T-helper 2 cell treated with Interferon-gamma antibody and Interleukin-4, amounts not matched to agents 5 μg/mL and 100 μg/mL, for 36 hours (primary cell): ENCODE results near the gene HS3ST5.
"Not testable (repeated sequence)": the region's sequence is repeated elsewhere in the genome, so short reads cannot be mapped to it uniquely, and the experiment has no call there.

ENCODE experiments used
- DNase-seq: peaks from one replicate; pipeline ENCODE4 v3.0.0; 2021; ENCODE audit warnings: low spot score
- H3K27ac Mint-ChIP-seq: one replicate; pipeline ENCODE4 v1.8.0; 2021; ENCODE audit warnings: mild to moderate bottlenecking, mixed read lengths
- H3K27me3 Mint-ChIP-seq: one replicate; pipeline ENCODE4 v1.8.0; 2021; ENCODE audit warnings: low read depth, mixed read lengths
- H3K36me3 Mint-ChIP-seq: one replicate; pipeline ENCODE4 v1.8.0; 2021; ENCODE audit warnings: low read depth, mixed read lengths
- H3K4me1 Mint-ChIP-seq: one replicate; pipeline ENCODE4 v1.8.0; 2021; ENCODE audit warnings: low read depth, mixed read lengths
- H3K4me3 Mint-ChIP-seq: one replicate; pipeline ENCODE4 v1.8.0; 2022; ENCODE audit warnings: mild to moderate bottlenecking, moderate library complexity, mixed read lengths
- H3K9me3 Mint-ChIP-seq: one replicate; pipeline ENCODE4 v1.8.0; 2021; ENCODE audit warnings: mixed read lengths

The HS3ST5 gene

DNA sequence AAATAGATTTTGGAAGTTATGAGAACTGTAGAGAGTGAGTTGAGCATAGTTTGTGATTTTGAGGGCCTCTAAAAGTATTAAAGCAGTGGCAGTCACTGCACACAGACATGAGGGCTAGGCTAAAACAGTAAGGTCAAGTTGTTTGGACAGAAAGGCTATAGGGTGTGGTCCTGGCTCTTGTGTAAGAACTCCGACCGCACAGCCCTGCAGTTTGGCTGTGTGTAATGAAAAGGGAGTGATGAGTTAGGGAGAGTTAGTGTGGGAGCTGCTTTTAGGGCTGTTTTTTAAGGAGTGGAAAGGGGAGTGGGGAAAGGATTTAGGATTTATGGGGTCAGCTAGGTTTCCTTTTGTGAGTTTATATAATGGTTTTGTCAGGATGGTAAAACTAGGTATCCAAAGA lies 328.7 kb downstream of the HS3ST5 start:
- not testable (repeated sequence) for H3K4me3 Mint-ChIP-seq, H3K9me3 Mint-ChIP-seq, H3K27me3 Mint-ChIP-seq, H3K36me3 Mint-ChIP-seq, H3K27ac Mint-ChIP-seq, DNase-seq
- peaks cover 11% of the 10 kb centered on the region for H3K4me1 Mint-ChIP-seq

DNA sequence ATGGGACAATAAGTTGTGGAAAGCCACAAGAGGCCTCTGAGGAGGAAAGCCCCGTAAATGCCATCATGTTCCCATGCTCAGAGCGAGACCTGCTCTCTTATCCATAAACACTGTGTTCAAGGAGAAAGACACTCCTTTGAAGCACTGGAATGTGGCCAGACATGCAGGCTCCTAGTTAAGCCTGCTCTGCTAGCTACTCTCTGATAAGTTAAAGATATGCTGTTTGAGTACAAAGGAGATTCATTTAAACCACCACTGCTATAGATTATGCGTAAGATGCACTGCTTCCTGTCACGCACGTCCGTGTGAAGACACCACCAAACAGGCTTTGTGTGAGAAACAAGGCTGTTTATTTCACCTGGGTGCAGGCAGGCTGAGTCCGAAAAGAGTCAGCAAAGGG lies 331.3 kb downstream of the HS3ST5 start:
- not testable (repeated sequence) for H3K9me3 Mint-ChIP-seq, H3K36me3 Mint-ChIP-seq, H3K27ac Mint-ChIP-seq, DNase-seq
- peak overlapping the region; percentile 69 for H3K4me3 Mint-ChIP-seq
- peaks cover 25% of the 10 kb centered on the region for H3K4me1 Mint-ChIP-seq
- H3K27me3 Mint-ChIP-seq, result peaks cover 14% of the 10 kb centered on the region

DNA sequence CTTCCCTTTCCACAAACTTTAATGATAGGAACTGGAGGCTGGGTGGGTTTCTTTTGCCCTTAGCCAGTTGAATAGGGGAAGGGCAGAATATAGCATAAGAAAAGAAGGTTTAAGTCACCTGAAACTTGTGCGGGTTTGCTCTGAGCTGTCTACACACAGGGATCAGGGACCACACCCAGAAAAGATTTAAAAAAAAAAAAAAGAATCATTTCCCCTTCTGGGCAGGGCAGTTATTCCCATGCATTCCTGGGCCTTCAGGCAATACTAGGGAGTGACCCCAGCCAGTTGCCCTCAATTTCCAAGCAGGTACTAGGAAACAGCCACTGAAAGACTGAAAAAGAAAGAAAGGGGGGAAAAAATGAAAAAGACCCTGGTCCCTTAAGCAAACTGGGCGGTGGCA lies 332.3 kb downstream of the HS3ST5 start:
- H3K27me3 Mint-ChIP-seq, result peaks cover 10% of the 10 kb centered on the region
- H3K9me3 Mint-ChIP-seq, result no peaks in the 10 kb centered on the region
- H3K27ac Mint-ChIP-seq, result no peak overlapping the region
- H3K4me1 Mint-ChIP-seq, result peaks cover 23% of the 10 kb centered on the region
- peaks cover 2% of the 10 kb centered on the region for H3K36me3 Mint-ChIP-seq
- no peak overlapping the region for H3K4me3 Mint-ChIP-seq
- no peak for DNase-seq

DNA sequence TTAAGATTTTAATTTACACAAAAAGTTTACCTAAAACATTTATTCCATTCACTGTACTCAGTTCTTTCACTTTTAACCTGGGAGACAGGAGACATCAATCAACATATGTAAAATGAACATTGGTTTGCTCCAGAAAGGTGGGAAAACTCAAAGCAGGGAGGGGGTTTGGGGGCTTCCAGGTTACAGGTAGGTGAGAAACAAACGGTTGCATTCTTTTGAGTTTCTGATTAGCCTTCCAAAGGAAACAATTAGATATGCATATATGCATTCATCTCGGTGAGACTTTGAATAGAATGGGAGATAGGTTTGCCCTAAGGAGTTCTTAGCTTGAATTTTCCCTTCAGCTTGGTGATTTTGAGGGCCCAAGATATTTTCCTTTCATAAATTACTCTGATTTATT lies 333.6 kb downstream of the HS3ST5 start:
- Mint-ChIP-seq H3K4me3 (no peak overlapping the region), H3K4me1 (peaks cover 23% of the 10 kb centered on the region), H3K9me3 (no peaks in the 10 kb centered on the region), H3K27me3 (peaks cover 16% of the 10 kb centered on the region), H3K27ac (no peak overlapping the region), H3K36me3 (peaks cover 2% of the 10 kb centered on the region)
- DNase-seq, result no peak

DNA sequence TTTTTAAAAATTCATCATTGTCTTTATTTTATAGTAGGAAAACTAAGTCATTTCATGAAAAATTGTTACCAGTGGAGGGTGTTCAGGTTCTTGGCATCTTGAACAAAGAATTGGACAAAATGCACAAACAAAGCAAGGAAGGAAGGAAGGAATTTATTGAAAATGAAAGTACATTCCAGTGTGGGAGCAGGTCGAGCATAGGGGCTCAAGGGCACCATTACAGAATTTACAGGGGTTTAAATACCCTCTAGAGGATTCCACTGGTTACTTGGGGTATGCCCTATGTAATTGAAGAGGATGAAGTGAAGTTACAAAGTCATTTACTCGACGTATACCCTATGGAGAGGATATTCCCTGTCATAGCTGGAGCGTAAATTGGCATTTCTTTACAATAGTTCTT lies 334.5 kb downstream of the HS3ST5 start:
- Mint-ChIP-seq H3K9me3 (no peaks in the 10 kb centered on the region), H3K27me3 (peaks cover 18% of the 10 kb centered on the region), H3K27ac (no peak overlapping the region), H3K4me3 (no peak overlapping the region), H3K4me1 (peaks cover 23% of the 10 kb centered on the region), H3K36me3 (peaks cover 2% of the 10 kb centered on the region)
- no peak for DNase-seq

DNA sequence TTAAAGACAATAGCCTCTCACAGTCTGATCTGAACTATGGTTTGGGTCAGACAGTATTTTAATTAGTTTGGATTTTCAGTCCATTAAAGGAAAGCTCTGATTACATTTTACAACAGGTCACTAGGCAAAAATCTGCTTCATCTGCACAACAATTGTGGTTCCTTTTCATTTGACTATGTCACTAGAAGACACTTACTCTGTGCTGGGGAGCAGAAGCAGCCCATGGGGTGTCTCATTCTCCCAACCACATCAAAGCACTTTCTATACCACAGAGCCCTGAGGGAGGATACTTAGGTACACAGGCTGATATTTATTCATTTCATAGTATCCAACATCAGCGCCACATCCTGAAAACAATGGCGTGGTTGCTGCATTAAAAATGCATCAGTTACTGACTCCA lies 335.3 kb downstream of the HS3ST5 start:
- Mint-ChIP-seq H3K36me3 (peaks cover 2% of the 10 kb centered on the region), H3K9me3 (no peaks in the 10 kb centered on the region), H3K4me3 (peak overlapping the region; percentile 47), H3K27ac (peak overlapping the region; percentile 7), H3K27me3 (peaks cover 22% of the 10 kb centered on the region), H3K4me1 (peaks cover 23% of the 10 kb centered on the region)
- peak; percentile 27 for DNase-seq
